CD4-positive, alpha-beta T cell (primary cell): ENCODE measurements around the gene DGLUCY. TPM values are rescaled to one million over a fixed set of nuclear protein-coding genes. Genes with fewer than 3 reads are reported as not detected.

Source experiments
- ATAC-seq: fragments of 200-7000 bp; cut with Tn5 transposase; one replicate; pipeline ENCODE4 v1.10.0; 2022; ENCODE audit warnings: mild to moderate bottlenecking; ENCODE audit not compliant: poor library complexity
- CTCF ChIA-PET: fragments of 350-600 bp; sonication (Branson Sonifier 250); formaldehyde crosslinking; loops from one replicate; lab custom pipeline; 2021; ENCODE audit warnings: antibody characterized with exemption, inconsistent platforms; lab: Charles Lee
- POLR2A ChIA-PET: fragments of 350-600 bp; sonication (Branson Sonifier 250); formaldehyde crosslinking; loops from one replicate; lab custom pipeline; 2021; ENCODE audit warnings: antibody characterized with exemption, inconsistent platforms; lab: Charles Lee
- DNase-seq, 14 experiments: peaks; one replicate each; pipeline ENCODE4 v3.0.0-alpha.2; 2013 to 2020; ENCODE audit warnings: mixed read lengths in 2 of 14
- H3K27ac ChIP-seq, 2 donors: one replicate each; pipeline versions ENCODE4 v1.5.1 to v1.7.0; 2013; ENCODE audit warnings: low read length in 2 of 2, low read depth in 1 of 2, mild to moderate bottlenecking in 1 of 2
- H3K27me3 ChIP-seq, 2 experiments: 1 replicate in 1 of 2; 2 replicates in 1 of 2; pipeline versions ENCODE4 v1.6.1 to v1.7.0; 2013; ENCODE audit warnings: low read length in 2 of 2, control low read depth in 1 of 2, mild to moderate bottlenecking in 1 of 2, moderate library complexity in 1 of 2; ENCODE audit not compliant: insufficient read depth in 2 of 2, control insufficient read depth in 1 of 2
- H3K36me3 ChIP-seq: one replicate; pipeline ENCODE4 v1.6.1; 2013; ENCODE audit warnings: low read length, control low read depth; ENCODE audit not compliant: insufficient read depth
- H3K4me1 ChIP-seq: one replicate; pipeline ENCODE4 v1.6.1; 2013; ENCODE audit warnings: low read length, control low read depth; ENCODE audit not compliant: insufficient read depth
- H3K4me3 ChIP-seq: one replicate; pipeline ENCODE4 v1.5.1; 2013; ENCODE audit warnings: mild to moderate bottlenecking, low read length, moderate library complexity
- H3K9me3 ChIP-seq, 2 experiments: 1 replicate in 1 of 2; 2 replicates in 1 of 2; pipeline versions ENCODE4 v1.6.1 to v1.7.0; 2013; ENCODE audit warnings: low read length in 2 of 2, mild to moderate bottlenecking in 2 of 2, control low read depth in 1 of 2, moderate library complexity in 1 of 2; ENCODE audit not compliant: control insufficient read depth in 1 of 2, insufficient read depth in 1 of 2
- H3K27ac Mint-ChIP-seq: one replicate; pipeline ENCODE4 v1.8.0; 2020; ENCODE audit warnings: mixed read lengths
- H3K27me3 Mint-ChIP-seq: one replicate; pipeline ENCODE4 v1.8.0; 2021; ENCODE audit warnings: mixed read lengths
- H3K36me3 Mint-ChIP-seq: one replicate; pipeline ENCODE4 v1.8.0; 2021; ENCODE audit warnings: low read depth, mixed read lengths
- H3K4me1 Mint-ChIP-seq: one replicate; pipeline ENCODE4 v1.8.0; 2021; ENCODE audit warnings: low read depth, mixed read lengths
- H3K4me3 Mint-ChIP-seq: one replicate; pipeline ENCODE4 v1.8.0; 2020; ENCODE audit warnings: mild to moderate bottlenecking, mixed read lengths
- H3K9me3 Mint-ChIP-seq: one replicate; pipeline ENCODE4 v1.8.0; 2020; ENCODE audit warnings: mixed read lengths
- CTCF ChIP-seq: fragments of 200-600 bp; IDR thresholded peaks from one replicate; pipeline ENCODE4 v1.8.0; 2022; ENCODE audit warnings: antibody characterized with exemption, mild to moderate bottlenecking
- intact Hi-C, 2 experiments: fragments of 100-400 bp; cut with DNase I in 1 of 2; cut with micrococcal nuclease in 1 of 2; formaldehyde crosslinking; loops; one replicate each; pipeline versions ENCODE4 v1.15.1 to v1.9.0; 2023 to 2025; cut with DNase I, micrococcal nuclease
- total RNA-seq, 174 experiments: library from RNA in 2 of 174; stranded (reverse) in 2 of 174; gene quantifications; one replicate each; pipeline ENCODE4 v1.2.3 and lab custom pipeline; 2021 to 2026

DGLUCY gene
- total RNA-seq, 2 experiments from 2014 or later = 33.0 to 34.9 TPM

- no peak overlapping the region for H3K4me3 Mint-ChIP-seq
- Histone ChIP-seq H3K27ac (no peak overlapping the region), H3K27me3 (no peaks in the 10 kb centered on the region), H3K4me3 (no peak overlapping the region), H3K9me3 (no peaks in the 10 kb centered on the region), H3K36me3 (peaks cover 56% of the 10 kb centered on the region), H3K4me1 (no peaks in the 10 kb centered on the region)
- ChIA-PET POLR2A (no interaction called here), CTCF (no interaction called here)
- TF ChIP-seq CTCF = no peak
- peak; percentile 26 for ATAC-seq
- H3K27ac Mint-ChIP-seq = peak overlapping the region; percentile 39
- H3K9me3 Mint-ChIP-seq = no peaks in the 10 kb centered on the region
- intact Hi-C loops = no loop called here
- H3K27me3 Mint-ChIP-seq = no peaks in the 10 kb centered on the region
- H3K36me3 Mint-ChIP-seq = peaks cover 64% of the 10 kb centered on the region
- peaks cover 22% of the 10 kb centered on the region for H3K4me1 Mint-ChIP-seq
- peak in 1 of 14 experiments; percentile 33 for DNase-seq
Measured at GRCh38 chr14:91270619-91271018, 156.7 kb downstream of the DGLUCY start.

- peaks cover 64% of the 10 kb centered on the region for H3K36me3 ChIP-seq
- ChIA-PET CTCF (no interaction called here), POLR2A (interaction anchor here (0.8 kb wide), 1 partner anchor 27 kb away, joined by 3 read pairs; the partner anchor contains the start of gene GPR68)
- H3K4me3 Mint-ChIP-seq = no peak overlapping the region
- no peaks in the 10 kb centered on the region for H3K9me3 ChIP-seq
- H3K27ac ChIP-seq = no peak overlapping the region
- H3K9me3 Mint-ChIP-seq = no peaks in the 10 kb centered on the region
- TF ChIP-seq CTCF = no peak
- H3K4me3 ChIP-seq = no peak overlapping the region
- H3K27me3 ChIP-seq = no peaks in the 10 kb centered on the region
- intact Hi-C loops = no loop called here
- DNase-seq = peak in 1 of 14 experiments; percentile 13
- H3K27me3 Mint-ChIP-seq = no peaks in the 10 kb centered on the region
- H3K4me1 Mint-ChIP-seq = peaks cover 15% of the 10 kb centered on the region
- ATAC-seq = no peak
- no peaks in the 10 kb centered on the region for H3K4me1 ChIP-seq
- peaks cover 72% of the 10 kb centered on the region for H3K36me3 Mint-ChIP-seq
- no peak overlapping the region for H3K27ac Mint-ChIP-seq
Measured at GRCh38 chr14:91271639-91272038, 157.8 kb downstream of the DGLUCY start.

- Histone ChIP-seq H3K27ac (no peak overlapping the region), H3K4me3 (no peak overlapping the region), H3K4me1 (no peaks in the 10 kb centered on the region), H3K27me3 (no peaks in the 10 kb centered on the region), H3K9me3 (no peaks in the 10 kb centered on the region), H3K36me3 (peaks cover 73% of the 10 kb centered on the region)
- DNase-seq (peak in 1 of 14 experiments; percentile 16), ATAC-seq (no peak)
- intact Hi-C loops = no loop called here
- Mint-ChIP-seq H3K4me3 (no peak overlapping the region), H3K4me1 (peaks cover 12% of the 10 kb centered on the region), H3K27ac (no peak overlapping the region), H3K27me3 (no peaks in the 10 kb centered on the region), H3K9me3 (no peaks in the 10 kb centered on the region), H3K36me3 (peaks cover 82% of the 10 kb centered on the region)
- ChIA-PET CTCF (no interaction called here), POLR2A (interaction anchor here (1.6 kb wide), 1 partner anchor 8 kb away, joined by 5 read pairs; no protein-coding TSS in a partner anchor)
- no peak for TF ChIP-seq CTCF
Measured at GRCh38 chr14:91272341-91273272, 158.7 kb downstream of the DGLUCY start.
